GM19463 (cell line): ENCODE measurements around the gene NLRP1.

Experiments
- ATAC-seq: cut with Tn5 transposase; IDR thresholded peaks from one replicate; pipeline ENCODE4 v1.9.1; 2021; ENCODE audit warnings: mild to moderate bottlenecking, moderate library complexity; ENCODE audit not compliant: unreplicated experiment

NLRP1 gene

GRCh38 chr17:5485270-5486205, 98.8 kb downstream of the NLRP1 start, which contains the start of gene DERL2:
Gene DERL2, minus strand, starts transcription at chr17:5486178. Its CDS starts 17 bp downstream, at chr17:5486161.
- no peak for ATAC-seq

GRCh38 chr17:5481451-5481850, 102.9 kb downstream of the NLRP1 start:
- ATAC-seq = no peak

- ATAC-seq = no peak
Measured at GRCh38 chr17:5480962-5481361, 103.3 kb downstream of the NLRP1 start.

- ATAC-seq = no peak
Measured at GRCh38 chr17:5478992-5479391, 105.3 kb downstream of the NLRP1 start.

GRCh38 chr17:5473906-5474305, 110.4 kb downstream of the NLRP1 start:
- no peak for ATAC-seq

- no peak for ATAC-seq
Measured at GRCh38 chr17:5472511-5472910, 111.8 kb downstream of the NLRP1 start.

- no peak for ATAC-seq
Measured at GRCh38 chr17:5468075-5468473, 116.2 kb downstream of the NLRP1 start.

GRCh38 chr17:5467416-5467815, 116.9 kb downstream of the NLRP1 start:
- no peak for ATAC-seq

- ATAC-seq = no peak
Measured at GRCh38 chr17:5466295-5466694, 118.0 kb downstream of the NLRP1 start.

- no peak for ATAC-seq
Measured at GRCh38 chr17:5464717-5465507, 119.4 kb downstream of the NLRP1 start.
